AG08396 (cell line): ENCODE data around the gene PCYOX1L.

Experiments used
- DNase-seq: peaks from one replicate; pipeline ENCODE4 v3.0.0; 2012; ENCODE audit warnings: low spot score, mixed read lengths

PCYOX1L gene, protein sequence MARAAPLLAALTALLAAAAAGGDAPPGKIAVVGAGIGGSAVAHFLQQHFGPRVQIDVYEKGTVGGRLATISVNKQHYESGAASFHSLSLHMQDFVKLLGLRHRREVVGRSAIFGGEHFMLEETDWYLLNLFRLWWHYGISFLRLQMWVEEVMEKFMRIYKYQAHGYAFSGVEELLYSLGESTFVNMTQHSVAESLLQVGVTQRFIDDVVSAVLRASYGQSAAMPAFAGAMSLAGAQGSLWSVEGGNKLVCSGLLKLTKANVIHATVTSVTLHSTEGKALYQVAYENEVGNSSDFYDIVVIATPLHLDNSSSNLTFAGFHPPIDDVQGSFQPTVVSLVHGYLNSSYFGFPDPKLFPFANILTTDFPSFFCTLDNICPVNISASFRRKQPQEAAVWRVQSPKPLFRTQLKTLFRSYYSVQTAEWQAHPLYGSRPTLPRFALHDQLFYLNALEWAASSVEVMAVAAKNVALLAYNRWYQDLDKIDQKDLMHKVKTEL

DNA sequence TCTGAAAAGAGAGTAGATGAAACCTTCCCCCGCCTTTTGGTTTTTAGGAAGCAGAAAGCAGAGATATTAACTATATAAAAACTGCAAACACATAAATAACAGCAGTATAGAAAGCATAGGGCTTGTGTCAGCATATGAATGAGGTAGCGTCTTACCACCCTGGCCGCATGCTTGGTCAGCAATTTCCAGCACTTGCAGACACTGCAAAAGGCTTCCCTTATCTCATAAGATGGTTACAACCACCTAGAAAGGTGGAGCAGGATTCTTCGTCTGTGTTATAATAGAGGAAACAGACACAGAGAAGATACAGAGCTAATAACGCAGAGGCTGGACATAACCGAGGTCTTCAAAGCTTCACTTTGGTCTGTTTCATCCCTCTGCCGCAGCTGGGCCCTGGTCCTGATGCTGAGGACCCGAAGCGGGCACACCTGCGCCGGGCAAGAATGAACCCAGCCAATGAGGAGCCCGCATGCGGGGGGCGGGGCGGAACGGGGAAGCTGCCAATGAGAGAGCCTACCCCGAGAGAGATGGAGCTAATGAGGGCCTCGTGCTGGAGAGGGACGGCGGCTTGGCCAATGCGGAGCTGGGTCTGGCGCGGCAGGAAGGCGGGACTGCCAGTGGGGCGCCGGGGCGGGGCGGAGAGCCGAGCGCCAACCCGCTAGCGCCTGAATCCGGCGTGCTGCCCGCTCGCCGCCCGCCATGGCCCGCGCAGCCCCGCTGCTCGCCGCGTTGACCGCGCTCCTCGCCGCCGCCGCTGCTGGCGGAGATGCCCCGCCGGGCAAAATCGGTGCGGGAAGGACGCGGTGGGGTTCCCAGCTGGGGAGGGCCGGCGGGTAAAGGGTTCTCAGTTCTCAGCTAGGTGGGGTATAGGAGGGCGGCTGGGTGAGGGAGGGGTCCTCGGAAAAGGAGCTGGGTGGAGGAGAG, at the start of gene PCYOX1L:
Gene PCYOX1L (plus strand): TSS at position 677 of the 924 bp plus-strand sequence. CDS start 23 bp downstream, at position 700.
- DNase-seq: peak; percentile 97

DNA sequence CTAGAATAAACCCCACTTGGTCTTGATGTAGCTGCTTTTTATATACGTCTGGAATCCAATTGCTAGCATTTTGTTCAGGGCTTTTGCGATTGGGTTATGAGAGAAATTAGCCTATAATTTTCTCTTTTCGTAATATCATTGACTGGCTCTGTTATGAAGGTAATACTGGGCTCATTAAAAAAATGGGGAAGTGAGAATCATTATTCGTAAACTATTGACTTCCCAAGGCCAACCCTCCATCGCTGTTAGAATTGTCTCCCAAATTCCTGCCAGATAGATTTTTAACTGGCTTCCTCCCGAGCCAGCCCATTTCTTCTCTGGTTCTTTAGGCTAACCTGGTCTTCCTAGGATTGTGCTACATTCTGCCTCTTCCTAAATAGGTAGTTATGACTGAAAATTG, 48.5 kb upstream of the PCYOX1L start:
- no peak for DNase-seq

DNA sequence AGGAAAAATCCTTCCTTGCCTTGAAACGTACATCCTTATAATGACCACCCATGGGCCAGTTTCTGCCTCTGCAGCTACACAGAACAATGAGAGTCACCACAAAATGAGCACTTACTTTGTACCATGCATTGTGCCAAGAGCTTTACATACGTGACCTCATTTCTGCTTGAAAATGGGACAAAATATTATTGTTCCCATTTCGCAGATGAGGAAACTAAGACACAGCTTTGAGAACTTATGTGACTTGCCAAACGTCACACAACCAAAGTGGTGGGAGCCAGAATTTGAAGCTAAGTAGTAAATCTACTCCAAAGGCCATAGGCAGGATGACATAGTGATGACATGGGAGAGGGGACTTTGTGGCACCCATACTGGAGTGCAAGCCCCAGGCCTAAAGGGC, 47.4 kb upstream of the PCYOX1L start:
- DNase-seq: no peak

DNA sequence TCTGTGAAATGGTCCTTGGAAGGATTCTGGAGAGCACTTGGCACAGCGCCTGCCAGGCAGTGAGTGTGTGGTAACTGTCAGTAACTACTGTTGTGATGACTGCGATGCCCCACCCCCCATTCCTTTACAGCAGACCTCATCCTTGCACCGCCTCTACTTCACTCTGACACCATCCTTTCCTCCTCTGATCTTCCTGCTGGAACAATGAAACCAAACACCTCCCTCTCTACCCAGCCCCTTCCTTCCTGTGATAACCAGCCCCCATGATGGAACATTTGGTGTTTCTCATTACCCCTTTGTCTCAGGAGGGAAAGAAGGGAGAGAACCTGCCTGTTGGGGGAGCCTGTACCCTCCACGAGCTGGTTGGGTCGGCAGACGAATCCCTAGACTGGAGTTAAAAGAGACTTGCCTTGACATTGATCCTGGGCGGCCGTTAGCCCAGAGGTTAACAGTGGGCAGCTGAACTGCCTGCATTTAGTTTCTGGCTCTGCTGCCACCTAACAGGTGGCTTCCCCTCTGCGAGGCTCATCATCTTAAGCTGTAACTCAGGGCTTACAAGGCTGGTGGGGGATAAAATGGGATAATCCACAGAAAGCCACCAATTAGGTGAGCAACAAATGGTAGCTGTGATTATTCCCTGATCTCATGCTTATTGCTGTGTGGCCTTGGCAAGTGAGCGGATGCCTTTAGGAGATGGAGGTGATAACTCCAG, 46.7 kb upstream of the PCYOX1L start:
- peak; percentile 41 for DNase-seq

DNA sequence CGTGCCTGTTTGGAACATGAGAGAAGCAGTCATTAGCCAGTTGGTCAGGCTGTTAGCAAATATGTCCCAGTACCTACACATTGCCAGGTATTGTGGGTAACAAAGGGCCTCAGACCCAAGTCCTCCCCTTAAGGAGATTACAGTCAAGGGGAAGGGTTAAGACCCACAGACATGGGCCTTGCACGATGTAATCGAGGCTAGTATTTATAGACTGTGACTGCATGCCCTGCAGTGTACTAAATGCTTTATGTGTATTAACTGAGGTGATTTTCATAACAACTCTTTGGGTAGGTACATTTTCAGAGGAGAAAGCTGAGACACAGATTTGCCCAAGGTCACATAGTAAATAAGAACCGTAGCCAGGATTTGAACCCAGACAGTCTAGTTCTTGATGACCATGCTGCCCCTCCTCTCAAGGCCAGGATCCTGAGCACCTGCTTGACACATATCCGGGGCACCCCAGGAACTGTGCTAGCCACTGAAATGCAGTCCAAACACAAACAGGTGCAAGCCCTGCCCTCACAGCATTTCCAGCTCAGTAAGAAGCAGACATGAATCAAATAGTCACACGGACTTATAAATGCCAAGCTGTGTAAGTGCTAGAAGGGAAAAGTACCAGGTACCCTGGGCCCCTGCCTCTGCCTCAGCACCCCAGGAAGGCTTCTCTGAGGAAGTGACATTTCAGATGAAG, 44.5 kb upstream of the PCYOX1L start:
- no peak for DNase-seq

DNA sequence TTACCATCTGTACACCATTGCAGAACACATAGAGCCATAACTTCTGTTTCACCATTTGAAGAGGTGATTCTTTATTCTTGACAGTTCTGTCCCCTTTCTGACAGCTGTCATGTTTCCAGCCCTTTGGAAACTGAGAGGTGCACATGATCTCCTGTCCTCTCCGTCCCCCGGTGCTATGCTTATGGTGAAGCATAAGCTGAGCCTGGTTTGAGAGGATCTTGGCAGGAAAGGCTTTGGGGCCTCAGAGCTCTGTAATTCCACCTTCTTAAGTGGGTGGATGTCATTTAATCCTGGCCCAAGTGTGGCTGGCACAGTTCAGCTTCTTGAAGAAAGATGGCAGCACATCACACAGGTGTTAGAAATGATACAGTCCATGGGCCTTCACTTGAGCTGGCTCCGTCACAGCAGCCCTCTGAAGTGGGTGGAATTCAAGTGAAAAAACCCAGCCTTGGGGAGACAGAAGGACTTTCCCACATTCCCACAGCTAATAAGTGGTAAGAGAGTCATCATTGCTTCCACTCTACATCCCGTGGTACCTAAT, 43.2 kb upstream of the PCYOX1L start:
- no peak for DNase-seq

DNA sequence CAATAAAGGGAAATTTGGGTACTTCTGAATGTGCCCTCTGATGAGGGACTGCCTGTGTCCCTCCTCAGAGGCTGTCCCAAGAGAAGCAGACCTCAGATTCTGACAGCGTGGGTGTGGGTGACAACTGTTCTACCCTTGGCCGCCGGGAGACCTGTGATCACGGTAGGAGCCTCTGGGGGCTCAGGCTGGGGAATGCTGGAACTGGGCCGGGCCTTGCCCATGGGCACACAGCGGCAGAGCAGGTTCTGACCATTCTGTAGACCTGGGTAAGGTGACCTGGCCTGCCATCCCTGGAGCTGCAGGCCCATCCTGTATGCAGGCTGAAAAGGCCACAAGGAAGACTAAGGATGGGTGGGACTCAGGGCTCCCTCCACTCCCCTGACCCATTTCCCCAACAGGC, 42.1 kb upstream of the PCYOX1L start:
- no peak for DNase-seq

DNA sequence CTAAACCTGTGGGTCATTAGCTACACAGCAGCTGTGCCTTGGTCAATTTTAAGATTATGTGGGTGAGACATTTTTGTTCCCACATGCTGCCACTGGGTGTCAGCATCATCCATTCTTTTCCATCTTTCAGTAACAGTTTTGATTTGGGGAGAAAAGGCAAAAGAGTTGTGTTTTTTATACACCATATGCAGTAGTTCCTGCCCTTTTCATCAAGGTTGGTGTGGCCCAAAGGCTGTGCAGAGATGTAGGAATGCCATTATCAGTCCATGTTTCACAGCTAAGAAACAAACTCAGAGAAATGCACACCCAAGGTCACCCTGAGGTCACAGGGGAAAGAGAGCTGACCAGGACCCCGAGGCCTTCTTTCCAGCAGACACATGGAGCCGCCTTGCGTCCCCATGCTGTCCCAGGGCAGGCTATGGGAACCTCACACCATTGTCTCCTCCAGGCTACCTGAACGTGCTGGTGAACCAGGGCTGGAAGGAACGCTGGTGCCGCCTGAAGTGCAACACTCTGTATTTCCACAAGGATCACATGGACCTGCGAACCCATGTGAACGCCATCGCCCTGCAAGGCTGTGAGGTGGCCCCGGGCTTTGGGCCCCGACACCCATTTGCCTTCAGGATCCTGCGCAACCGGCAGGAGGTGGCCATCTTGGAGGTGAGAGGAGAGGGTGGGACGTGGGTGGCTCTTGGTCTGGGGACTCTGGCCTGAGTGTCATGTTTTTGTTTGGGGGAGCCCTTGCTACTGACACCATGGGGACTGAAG, 40.4 kb upstream of the PCYOX1L start:
- DNase-seq: peak; percentile 58

DNA sequence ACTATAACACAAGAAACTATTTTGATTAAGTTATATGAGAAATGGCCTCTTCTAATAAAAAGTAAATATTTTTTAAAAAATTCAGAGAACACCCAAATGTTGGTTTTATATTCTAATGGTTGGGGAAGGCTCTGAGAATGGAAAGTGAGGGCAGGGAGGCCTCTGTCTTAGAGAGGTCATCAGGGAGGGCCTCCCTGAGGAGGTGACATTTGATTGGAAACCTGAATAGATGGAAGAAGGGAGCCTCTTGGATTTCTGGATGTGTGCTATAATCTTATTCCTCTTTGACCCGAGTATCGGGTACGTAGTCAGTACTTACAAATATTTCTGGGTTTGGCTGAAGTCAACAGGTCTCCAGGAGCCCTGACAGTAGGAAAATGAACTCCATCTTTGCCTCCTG, 38.7 kb upstream of the PCYOX1L start:
- no peak for DNase-seq

DNA sequence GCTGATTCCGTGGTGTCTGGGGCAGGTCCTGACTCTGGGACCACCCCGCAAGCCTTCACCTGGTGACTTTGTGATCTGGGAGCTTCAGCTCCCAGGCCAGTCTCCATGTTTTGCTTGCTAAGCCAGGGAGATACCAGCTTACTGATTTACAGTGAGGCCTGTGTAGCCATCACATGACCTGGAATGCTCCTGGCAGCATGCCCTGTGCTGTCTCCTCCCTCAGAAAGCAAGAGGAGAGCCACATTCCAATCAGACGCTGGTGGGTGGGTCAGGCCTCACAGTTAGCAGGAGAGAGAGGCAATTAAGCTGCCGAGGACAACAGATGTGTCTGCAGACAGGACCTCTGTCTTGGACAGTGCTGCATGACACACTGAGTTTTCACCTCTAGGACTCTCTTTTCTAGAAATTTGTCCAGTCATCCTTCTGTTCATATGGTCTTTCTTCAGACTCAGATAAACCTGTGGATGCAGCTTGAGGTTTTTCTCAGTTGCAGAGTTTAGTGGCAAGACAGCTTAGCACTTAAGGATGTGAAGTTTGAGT, 37.0 kb upstream of the PCYOX1L start:
- peak; percentile 85 for DNase-seq

DNA sequence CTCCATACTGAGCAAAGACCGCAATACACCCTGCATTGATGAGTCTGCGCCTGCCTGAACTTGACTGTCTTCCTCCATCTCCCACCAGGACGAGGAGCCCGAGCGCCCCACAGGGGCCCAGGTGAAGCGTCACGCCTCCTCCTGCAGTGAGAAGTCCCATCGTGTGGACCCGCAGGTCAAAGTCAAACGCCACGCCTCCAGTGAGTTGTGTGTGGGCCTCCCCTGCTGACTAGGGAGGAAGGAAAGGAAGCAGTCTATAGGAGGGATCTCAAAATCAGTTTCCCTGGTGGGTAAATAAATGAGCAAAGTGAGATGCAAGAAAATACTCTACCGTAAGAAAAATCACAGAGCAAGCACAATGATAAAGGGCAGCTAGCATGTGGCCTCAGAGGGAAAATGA, 35.3 kb upstream of the PCYOX1L start:
- DNase-seq: no peak

DNA sequence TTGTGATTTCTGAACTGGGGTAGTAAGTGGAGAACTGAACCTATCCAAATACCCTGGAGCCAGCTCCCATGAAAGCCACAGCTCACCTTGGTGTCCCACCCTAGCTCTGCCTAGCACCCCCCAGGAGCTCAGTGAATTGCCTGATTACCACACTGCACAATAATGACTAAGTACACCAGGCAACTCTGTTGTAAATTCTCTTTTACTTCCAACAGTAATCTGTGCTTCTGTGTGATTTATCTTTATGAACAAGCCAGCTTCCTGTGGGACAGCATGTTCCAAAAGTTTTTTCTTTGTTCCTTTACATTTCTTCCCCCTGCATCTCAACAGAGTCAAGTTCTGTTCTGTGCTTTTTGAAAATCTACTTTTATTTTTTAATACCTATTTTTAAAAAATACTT, 34.6 kb upstream of the PCYOX1L start:
- no peak for DNase-seq

DNA sequence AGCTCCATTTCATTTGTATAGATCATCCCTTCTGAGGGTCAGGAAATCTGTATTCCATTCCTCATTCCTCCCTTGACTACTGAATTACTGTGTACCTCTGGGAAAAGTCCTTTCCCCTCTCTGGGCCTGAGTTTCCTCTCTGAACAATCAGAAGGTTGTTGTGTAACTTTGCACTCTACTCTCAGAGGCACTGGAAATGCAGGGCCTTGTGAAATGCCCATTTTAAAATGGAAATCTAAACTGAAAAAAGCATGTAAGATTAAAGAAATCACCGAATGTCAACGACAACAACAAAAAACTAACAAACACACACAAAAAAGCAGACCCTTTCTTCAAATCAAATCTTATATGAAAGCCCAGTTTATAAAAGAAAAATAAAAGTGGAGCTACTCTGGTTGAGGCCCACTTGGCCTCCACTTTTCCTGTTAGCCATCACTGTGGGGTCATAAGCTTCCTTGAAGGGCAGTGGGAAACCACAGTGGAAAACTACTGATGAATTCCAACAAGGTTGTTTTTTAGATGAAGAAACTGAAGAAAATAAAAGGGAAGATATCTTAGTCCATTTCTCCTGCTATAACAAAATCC, 34.1 kb upstream of the PCYOX1L start:
- DNase-seq: no peak

DNA sequence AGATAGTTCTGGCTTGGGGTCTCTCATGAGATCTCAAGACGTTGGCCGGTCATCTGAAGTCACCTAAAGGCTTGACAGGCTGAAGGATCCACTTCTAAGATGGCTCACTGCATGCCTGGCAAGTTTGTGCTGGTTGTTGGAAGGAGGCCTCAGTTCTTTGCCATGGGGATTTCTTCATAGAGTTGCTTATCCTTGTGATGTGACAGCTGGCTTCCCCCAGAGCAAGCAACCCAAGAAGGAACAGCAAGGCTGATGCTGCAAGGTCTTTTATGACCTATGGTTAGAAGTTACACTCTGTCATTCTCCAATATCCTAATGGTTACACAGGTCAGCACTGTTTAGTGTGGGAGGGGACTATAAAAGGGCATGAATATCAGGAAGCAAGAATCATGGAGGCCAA, 33.2 kb upstream of the PCYOX1L start:
- no peak for DNase-seq

DNA sequence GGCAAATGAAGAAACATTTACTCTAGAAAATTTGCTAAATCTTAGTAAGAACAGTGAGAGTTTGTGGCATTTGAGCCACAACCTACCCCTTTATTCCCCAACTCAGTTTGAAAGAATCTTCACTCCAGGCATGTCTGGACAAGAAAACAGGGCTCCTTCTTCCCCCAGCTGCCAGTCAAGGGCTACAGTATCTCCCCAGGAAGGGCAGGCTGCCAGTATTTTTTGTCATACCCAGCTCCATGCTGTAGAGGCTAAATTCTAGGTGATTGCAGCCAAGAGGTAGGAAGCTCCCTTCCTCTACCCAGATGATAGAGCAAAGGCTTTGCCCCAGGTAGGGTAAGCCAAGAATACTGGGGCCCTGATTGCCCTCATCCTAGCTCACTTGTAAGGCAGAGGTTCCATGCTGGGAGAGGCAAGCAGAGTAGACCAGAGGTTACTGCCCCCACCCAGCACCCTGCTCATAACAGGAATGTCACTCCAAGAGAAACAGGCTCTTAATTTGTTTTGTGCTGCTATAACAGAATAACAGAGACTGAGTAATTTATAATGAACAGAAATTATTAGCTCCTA, 32.6 kb upstream of the PCYOX1L start:
- DNase-seq: no peak

DNA sequence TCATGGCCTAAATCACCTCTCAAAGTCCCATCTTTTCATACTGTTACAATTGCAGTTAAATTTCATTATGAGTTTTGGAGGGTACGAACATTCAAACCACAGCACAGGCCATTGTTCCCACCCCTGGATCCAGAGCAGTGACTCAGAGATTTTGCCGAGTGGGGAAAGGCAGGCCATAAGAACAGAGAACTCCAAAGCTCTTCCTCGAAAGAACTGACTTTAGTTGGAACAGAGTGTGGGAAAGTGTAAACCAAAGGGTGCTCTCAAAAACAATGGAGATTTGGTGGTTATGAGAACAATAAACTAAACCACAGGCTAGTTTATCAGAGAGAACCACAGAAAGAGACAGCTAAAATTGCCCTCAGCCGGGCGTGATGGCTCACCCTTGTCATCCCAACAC, 32.0 kb upstream of the PCYOX1L start:
- DNase-seq: no peak

DNA sequence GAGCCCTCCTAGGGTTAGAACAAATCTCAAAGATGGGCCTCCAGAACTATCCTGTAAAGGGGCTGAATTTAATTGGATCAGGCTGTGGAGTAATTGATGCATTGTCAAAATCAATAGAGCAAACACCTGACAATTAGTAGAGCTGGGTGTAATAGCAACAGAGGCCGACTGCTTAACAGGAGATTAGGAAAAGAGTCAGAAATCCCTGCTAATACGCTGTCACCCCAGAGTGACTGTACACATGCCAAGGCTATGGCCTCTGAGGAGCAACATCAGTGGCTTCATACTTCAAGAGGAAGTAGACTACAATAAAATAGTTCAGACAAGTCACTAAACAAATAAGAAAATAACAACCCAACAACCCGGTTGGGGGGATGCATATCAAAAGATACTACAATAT, 31.2 kb upstream of the PCYOX1L start:
- DNase-seq: no peak

DNA sequence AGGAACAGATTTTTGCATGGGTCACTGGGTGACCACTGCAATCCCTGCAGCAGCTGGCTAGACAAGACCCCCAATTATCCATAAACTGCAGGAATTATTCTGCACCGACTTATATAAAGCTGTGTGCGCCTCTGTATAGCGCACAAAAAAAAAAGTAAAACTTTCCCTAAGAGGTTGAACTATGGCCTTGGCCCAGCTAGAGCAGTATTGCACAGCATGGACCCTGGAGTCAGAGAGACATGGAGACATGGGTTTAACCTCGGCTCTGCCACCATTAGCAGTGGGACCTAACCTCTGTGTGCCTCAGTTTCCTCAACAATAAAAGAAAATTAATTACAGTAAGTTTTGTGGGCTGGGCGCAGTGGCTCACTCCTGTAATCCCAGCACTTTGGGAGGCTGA, 29.7 kb upstream of the PCYOX1L start:
- DNase-seq: no peak

DNA sequence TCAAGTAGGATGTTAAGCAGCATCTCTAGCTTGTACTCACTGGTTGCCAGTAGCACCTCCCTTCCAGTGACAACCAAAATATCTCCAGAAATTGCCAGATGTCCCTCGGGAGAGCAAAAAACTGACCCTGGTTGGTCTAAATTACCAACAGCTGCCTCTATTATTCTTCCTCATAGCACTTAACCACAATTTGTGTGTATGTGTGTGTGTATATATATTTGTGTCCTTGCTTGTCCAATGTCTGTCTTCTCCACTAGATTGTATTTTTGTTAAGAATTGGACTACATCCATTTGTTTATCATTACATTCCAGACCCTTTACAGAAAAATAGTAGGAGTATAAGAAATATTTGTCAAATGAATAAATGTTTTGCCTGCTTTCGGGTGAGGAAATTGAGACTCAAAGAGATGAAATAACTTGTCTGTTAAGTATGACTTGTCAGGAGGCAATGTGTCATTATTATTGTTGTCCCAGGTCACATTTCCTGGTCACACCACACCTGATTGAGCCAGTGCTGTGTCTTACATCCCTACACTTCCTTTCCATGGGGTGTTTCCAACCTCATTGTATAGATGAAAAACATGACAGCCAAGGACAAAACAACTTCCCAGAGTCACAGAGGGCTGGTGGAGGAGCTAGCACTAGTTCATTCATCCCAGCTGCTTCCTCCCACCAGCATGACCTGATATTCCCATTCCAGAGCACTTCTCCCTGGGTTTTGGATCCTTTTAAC, 24.0 kb upstream of the PCYOX1L start:
- DNase-seq: peak; percentile 30
